SH-SY5Y (cell line): ENCODE results near the gene GPX5.

ENCODE experiments used
- GATA2 ChIP-seq: IDR thresholded peaks from 2 replicates; pipeline ENCODE4 v1.6.1; 2011; ENCODE audit warnings: mild to moderate bottlenecking, low read depth, low read length
- GATA3 ChIP-seq: IDR thresholded peaks from 2 replicates; pipeline ENCODE4 v1.6.1; 2011; ENCODE audit warnings: low read depth, mild to moderate bottlenecking, low read length, moderate library complexity

GRCh38 chr6:28555136-28555535, 29.5 kb downstream of the GPX5 start:
- TF ChIP-seq GATA2: no peak
- no peak for TF ChIP-seq GATA3
